Measurements from ENCODE around the gene CIAO2A. TPM values are rescaled to one million over a fixed set of nuclear protein-coding genes. Genes with fewer than 3 reads are reported as not detected.

The CIAO2A gene
- polyA plus RNA-seq, 1 donor (not counting 4 experiments of a cell fraction or from before 2014, with no cell fraction given): 111 TPM

DNA sequence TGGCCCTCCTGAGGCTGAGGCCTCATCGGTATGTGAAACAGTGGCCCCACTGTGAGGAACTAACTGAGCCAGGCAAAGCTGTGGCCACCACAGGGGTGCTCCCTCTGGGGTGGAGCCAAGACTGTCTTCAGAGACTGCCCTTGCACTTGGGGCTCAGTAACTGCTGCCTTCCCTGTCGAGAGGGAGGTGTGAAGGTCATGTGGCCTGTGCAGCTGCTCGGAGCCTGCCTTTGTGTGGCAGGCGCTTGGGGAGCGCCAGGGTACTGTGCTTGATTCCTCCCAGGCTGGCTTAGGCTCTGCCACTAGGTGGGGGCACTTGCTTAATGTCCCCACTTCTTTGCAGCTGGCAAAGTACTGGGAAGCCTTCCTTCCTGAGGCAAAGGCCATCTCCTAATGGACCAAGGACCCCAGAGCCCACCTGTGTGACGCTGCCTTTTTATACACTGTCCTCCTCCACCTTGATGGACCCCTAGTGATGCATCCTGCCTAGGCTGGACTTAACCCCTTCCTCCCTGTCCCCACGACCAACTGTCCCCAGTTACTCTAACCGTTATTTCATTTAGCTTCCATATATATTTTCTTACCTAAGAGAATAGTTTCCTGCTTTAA lies 43.7 kb upstream of the CIAO2A start:
- no peaks in the 10 kb centered on the region for H3K9me3 ChIP-seq (ENCODE audit: control insufficient read depth, low read depth, low read length)
- H2AFZ ChIP-seq (ENCODE audit: control insufficient read depth, low read length): no peak overlapping the region
- no peaks in the 10 kb centered on the region for H3K4me1 ChIP-seq (ENCODE audit: control insufficient read depth, extremely low read depth, insufficient read depth, low read length)
- peaks cover 32 to 35% of the 10 kb centered on the region in 2 experiments for H3K36me3 ChIP-seq (ENCODE audit: control insufficient read depth in 2 of 2, extremely low read depth in 1 of 2, insufficient read depth in 2 of 2, low read length in 2 of 2)
- DNase-seq (ENCODE audit: low read depth, low spot score) (no peak), FAIRE-seq (no peak)
- TF ChIP-seq, protein P1, sequence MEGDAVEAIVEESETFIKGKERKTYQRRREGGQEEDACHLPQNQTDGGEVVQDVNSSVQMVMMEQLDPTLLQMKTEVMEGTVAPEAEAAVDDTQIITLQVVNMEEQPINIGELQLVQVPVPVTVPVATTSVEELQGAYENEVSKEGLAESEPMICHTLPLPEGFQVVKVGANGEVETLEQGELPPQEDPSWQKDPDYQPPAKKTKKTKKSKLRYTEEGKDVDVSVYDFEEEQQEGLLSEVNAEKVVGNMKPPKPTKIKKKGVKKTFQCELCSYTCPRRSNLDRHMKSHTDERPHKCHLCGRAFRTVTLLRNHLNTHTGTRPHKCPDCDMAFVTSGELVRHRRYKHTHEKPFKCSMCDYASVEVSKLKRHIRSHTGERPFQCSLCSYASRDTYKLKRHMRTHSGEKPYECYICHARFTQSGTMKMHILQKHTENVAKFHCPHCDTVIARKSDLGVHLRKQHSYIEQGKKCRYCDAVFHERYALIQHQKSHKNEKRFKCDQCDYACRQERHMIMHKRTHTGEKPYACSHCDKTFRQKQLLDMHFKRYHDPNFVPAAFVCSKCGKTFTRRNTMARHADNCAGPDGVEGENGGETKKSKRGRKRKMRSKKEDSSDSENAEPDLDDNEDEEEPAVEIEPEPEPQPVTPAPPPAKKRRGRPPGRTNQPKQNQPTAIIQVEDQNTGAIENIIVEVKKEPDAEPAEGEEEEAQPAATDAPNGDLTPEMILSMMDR (optimal IDR thresholded peaks at IDR 0.05 in 1 of 3, IDR thresholded peaks at IDR 0.05 in 1 of 3, conservative IDR thresholded peaks at IDR 0.05 in 1 of 3; ENCODE audit: extremely low read depth in 1 of 3, insufficient read depth in 2 of 3, low read length in 3 of 3): no peak
- no peak for TF ChIP-seq EZH2 (IDR thresholded peaks at IDR 0.05; ENCODE audit: low read length)
- H3K9ac ChIP-seq (ENCODE audit: control insufficient read depth, extremely low read depth, insufficient read depth, low read length): no peak overlapping the region
- H4K20me1 ChIP-seq (ENCODE audit: control insufficient read depth, extremely low read depth, insufficient read depth, low read length): no peaks in the 10 kb centered on the region
- H3K4me3 ChIP-seq (ENCODE audit: control insufficient read depth in 2 of 3, extremely low read depth in 1 of 3, insufficient read depth in 2 of 3, low read depth in 1 of 3, low read length in 3 of 3): no peak overlapping the region
- H3K4me2 ChIP-seq (ENCODE audit: control insufficient read depth, extremely low read depth, insufficient read depth, low read depth, low read length): no peak overlapping the region
- H3K27me3 ChIP-seq (ENCODE audit: control insufficient read depth, extremely low read depth, insufficient read depth, low read length): no peaks in the 10 kb centered on the region
- no peaks in the 10 kb centered on the region for H3K79me2 ChIP-seq (ENCODE audit: control insufficient read depth, insufficient read depth, low read length)
- H3K27ac ChIP-seq (ENCODE audit: control insufficient read depth, insufficient read depth, low read length): no peak overlapping the region
- dilution Hi-C loops (cut with MboI; ENCODE audit: extremely low pct_ligation_motif_present, low sequenced_read_pairs): no loop called here
- H3K9me1 ChIP-seq (ENCODE audit: control insufficient read depth, extremely low read depth, insufficient read depth, low read length): no peaks in the 10 kb centered on the region

DNA sequence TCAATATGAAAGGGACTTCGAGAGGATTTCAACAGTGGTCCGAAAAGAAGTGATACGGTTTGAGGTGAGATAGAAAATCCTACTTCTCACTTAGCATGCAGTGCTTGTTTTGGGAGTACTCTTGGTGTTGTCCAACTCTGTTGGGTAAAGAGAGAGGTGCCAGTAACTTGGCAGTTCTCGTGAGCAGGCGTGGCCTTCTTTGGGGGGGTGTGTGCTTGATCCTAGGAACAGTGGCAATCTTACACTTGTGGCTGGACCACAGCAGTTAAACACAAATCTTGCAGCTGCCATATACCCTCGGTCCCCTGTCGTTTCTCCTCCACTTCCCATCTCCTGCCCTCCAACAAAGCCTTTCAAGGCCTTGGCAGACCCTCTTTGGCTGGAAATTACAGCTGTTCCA lies 42.7 kb upstream of the CIAO2A start:
- dilution Hi-C loops (cut with MboI; ENCODE audit: extremely low pct_ligation_motif_present, low sequenced_read_pairs): no loop called here
- H3K4me3 ChIP-seq (ENCODE audit: control insufficient read depth in 2 of 3, extremely low read depth in 1 of 3, insufficient read depth in 2 of 3, low read depth in 1 of 3, low read length in 3 of 3): no peak overlapping the region

More for the DNA sequence above, 42.7 kb upstream of the CIAO2A start:
- Histone ChIP-seq H3K4me2 (ENCODE audit: control insufficient read depth, extremely low read depth, insufficient read depth, low read depth, low read length) (no peak overlapping the region), H2AFZ (ENCODE audit: control insufficient read depth, low read length) (no peak overlapping the region), H3K79me2 (ENCODE audit: control insufficient read depth, insufficient read depth, low read length) (no peaks in the 10 kb centered on the region), H3K9me1 (ENCODE audit: control insufficient read depth, extremely low read depth, insufficient read depth, low read length) (no peaks in the 10 kb centered on the region), H4K20me1 (ENCODE audit: control insufficient read depth, extremely low read depth, insufficient read depth, low read length) (no peaks in the 10 kb centered on the region), H3K27ac (ENCODE audit: control insufficient read depth, insufficient read depth, low read length) (no peak overlapping the region), H3K27me3 (ENCODE audit: control insufficient read depth, extremely low read depth, insufficient read depth, low read length) (no peaks in the 10 kb centered on the region), H3K4me1 (ENCODE audit: control insufficient read depth, extremely low read depth, insufficient read depth, low read length) (no peaks in the 10 kb centered on the region), H3K36me3 (ENCODE audit: control insufficient read depth in 2 of 2, extremely low read depth in 1 of 2, insufficient read depth in 2 of 2, low read length in 2 of 2) (peaks cover 34 to 40% of the 10 kb centered on the region in 2 experiments), H3K9ac (ENCODE audit: control insufficient read depth, extremely low read depth, insufficient read depth, low read length) (no peak overlapping the region), H3K9me3 (ENCODE audit: control insufficient read depth, low read depth, low read length) (no peaks in the 10 kb centered on the region)
- TF ChIP-seq EZH2 (IDR thresholded peaks at IDR 0.05; ENCODE audit: low read length): no peak
- TF ChIP-seq, protein P1 (optimal IDR thresholded peaks at IDR 0.05 in 1 of 3, IDR thresholded peaks at IDR 0.05 in 1 of 3, conservative IDR thresholded peaks at IDR 0.05 in 1 of 3; ENCODE audit: extremely low read depth in 1 of 3, insufficient read depth in 2 of 3, low read length in 3 of 3): no peak
- FAIRE-seq (no peak), DNase-seq (ENCODE audit: low read depth, low spot score) (no peak)

All from keratinocyte (primary cell).